ENCODE data around the gene PCYOX1L.
A peak's percentile ranks its signal among the peaks of the same experiment; 100 is the strongest.

PCYOX1L gene, protein sequence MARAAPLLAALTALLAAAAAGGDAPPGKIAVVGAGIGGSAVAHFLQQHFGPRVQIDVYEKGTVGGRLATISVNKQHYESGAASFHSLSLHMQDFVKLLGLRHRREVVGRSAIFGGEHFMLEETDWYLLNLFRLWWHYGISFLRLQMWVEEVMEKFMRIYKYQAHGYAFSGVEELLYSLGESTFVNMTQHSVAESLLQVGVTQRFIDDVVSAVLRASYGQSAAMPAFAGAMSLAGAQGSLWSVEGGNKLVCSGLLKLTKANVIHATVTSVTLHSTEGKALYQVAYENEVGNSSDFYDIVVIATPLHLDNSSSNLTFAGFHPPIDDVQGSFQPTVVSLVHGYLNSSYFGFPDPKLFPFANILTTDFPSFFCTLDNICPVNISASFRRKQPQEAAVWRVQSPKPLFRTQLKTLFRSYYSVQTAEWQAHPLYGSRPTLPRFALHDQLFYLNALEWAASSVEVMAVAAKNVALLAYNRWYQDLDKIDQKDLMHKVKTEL

DNA sequence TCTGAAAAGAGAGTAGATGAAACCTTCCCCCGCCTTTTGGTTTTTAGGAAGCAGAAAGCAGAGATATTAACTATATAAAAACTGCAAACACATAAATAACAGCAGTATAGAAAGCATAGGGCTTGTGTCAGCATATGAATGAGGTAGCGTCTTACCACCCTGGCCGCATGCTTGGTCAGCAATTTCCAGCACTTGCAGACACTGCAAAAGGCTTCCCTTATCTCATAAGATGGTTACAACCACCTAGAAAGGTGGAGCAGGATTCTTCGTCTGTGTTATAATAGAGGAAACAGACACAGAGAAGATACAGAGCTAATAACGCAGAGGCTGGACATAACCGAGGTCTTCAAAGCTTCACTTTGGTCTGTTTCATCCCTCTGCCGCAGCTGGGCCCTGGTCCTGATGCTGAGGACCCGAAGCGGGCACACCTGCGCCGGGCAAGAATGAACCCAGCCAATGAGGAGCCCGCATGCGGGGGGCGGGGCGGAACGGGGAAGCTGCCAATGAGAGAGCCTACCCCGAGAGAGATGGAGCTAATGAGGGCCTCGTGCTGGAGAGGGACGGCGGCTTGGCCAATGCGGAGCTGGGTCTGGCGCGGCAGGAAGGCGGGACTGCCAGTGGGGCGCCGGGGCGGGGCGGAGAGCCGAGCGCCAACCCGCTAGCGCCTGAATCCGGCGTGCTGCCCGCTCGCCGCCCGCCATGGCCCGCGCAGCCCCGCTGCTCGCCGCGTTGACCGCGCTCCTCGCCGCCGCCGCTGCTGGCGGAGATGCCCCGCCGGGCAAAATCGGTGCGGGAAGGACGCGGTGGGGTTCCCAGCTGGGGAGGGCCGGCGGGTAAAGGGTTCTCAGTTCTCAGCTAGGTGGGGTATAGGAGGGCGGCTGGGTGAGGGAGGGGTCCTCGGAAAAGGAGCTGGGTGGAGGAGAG, at the start of gene PCYOX1L:
PCYOX1L (plus strand) TSS at position 677 of the 924 bp plus-strand sequence; CDS start at position 700, 23 bp downstream.
- DNase-seq = peak; percentile 99

DNA sequence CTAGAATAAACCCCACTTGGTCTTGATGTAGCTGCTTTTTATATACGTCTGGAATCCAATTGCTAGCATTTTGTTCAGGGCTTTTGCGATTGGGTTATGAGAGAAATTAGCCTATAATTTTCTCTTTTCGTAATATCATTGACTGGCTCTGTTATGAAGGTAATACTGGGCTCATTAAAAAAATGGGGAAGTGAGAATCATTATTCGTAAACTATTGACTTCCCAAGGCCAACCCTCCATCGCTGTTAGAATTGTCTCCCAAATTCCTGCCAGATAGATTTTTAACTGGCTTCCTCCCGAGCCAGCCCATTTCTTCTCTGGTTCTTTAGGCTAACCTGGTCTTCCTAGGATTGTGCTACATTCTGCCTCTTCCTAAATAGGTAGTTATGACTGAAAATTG, 48.5 kb upstream of the PCYOX1L start:
- DNase-seq = no peak

DNA sequence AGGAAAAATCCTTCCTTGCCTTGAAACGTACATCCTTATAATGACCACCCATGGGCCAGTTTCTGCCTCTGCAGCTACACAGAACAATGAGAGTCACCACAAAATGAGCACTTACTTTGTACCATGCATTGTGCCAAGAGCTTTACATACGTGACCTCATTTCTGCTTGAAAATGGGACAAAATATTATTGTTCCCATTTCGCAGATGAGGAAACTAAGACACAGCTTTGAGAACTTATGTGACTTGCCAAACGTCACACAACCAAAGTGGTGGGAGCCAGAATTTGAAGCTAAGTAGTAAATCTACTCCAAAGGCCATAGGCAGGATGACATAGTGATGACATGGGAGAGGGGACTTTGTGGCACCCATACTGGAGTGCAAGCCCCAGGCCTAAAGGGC, 47.4 kb upstream of the PCYOX1L start:
- DNase-seq = no peak

GRCh38 chr5:149310947-149311658, 46.7 kb upstream of the PCYOX1L start:
- peak; percentile 24 for DNase-seq

DNA sequence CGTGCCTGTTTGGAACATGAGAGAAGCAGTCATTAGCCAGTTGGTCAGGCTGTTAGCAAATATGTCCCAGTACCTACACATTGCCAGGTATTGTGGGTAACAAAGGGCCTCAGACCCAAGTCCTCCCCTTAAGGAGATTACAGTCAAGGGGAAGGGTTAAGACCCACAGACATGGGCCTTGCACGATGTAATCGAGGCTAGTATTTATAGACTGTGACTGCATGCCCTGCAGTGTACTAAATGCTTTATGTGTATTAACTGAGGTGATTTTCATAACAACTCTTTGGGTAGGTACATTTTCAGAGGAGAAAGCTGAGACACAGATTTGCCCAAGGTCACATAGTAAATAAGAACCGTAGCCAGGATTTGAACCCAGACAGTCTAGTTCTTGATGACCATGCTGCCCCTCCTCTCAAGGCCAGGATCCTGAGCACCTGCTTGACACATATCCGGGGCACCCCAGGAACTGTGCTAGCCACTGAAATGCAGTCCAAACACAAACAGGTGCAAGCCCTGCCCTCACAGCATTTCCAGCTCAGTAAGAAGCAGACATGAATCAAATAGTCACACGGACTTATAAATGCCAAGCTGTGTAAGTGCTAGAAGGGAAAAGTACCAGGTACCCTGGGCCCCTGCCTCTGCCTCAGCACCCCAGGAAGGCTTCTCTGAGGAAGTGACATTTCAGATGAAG, 44.5 kb upstream of the PCYOX1L start:
- peak; percentile 57 for DNase-seq

- DNase-seq = no peak
Observed at GRCh38 chr5:149314571-149315111, 43.2 kb upstream of the PCYOX1L start.

- DNase-seq = no peak
Observed at GRCh38 chr5:149315753-149316152, 42.1 kb upstream of the PCYOX1L start.

DNA sequence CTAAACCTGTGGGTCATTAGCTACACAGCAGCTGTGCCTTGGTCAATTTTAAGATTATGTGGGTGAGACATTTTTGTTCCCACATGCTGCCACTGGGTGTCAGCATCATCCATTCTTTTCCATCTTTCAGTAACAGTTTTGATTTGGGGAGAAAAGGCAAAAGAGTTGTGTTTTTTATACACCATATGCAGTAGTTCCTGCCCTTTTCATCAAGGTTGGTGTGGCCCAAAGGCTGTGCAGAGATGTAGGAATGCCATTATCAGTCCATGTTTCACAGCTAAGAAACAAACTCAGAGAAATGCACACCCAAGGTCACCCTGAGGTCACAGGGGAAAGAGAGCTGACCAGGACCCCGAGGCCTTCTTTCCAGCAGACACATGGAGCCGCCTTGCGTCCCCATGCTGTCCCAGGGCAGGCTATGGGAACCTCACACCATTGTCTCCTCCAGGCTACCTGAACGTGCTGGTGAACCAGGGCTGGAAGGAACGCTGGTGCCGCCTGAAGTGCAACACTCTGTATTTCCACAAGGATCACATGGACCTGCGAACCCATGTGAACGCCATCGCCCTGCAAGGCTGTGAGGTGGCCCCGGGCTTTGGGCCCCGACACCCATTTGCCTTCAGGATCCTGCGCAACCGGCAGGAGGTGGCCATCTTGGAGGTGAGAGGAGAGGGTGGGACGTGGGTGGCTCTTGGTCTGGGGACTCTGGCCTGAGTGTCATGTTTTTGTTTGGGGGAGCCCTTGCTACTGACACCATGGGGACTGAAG, 40.4 kb upstream of the PCYOX1L start:
- DNase-seq = peak; percentile 80

DNA sequence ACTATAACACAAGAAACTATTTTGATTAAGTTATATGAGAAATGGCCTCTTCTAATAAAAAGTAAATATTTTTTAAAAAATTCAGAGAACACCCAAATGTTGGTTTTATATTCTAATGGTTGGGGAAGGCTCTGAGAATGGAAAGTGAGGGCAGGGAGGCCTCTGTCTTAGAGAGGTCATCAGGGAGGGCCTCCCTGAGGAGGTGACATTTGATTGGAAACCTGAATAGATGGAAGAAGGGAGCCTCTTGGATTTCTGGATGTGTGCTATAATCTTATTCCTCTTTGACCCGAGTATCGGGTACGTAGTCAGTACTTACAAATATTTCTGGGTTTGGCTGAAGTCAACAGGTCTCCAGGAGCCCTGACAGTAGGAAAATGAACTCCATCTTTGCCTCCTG, 38.7 kb upstream of the PCYOX1L start:
- no peak for DNase-seq

- peak; percentile 96 for DNase-seq
Observed at GRCh38 chr5:149320791-149321330, 37.0 kb upstream of the PCYOX1L start.

DNA sequence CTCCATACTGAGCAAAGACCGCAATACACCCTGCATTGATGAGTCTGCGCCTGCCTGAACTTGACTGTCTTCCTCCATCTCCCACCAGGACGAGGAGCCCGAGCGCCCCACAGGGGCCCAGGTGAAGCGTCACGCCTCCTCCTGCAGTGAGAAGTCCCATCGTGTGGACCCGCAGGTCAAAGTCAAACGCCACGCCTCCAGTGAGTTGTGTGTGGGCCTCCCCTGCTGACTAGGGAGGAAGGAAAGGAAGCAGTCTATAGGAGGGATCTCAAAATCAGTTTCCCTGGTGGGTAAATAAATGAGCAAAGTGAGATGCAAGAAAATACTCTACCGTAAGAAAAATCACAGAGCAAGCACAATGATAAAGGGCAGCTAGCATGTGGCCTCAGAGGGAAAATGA, 35.3 kb upstream of the PCYOX1L start:
- no peak for DNase-seq

DNA sequence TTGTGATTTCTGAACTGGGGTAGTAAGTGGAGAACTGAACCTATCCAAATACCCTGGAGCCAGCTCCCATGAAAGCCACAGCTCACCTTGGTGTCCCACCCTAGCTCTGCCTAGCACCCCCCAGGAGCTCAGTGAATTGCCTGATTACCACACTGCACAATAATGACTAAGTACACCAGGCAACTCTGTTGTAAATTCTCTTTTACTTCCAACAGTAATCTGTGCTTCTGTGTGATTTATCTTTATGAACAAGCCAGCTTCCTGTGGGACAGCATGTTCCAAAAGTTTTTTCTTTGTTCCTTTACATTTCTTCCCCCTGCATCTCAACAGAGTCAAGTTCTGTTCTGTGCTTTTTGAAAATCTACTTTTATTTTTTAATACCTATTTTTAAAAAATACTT, 34.6 kb upstream of the PCYOX1L start:
- DNase-seq = no peak

- DNase-seq = no peak
Observed at GRCh38 chr5:149323621-149324205, 34.1 kb upstream of the PCYOX1L start.

DNA sequence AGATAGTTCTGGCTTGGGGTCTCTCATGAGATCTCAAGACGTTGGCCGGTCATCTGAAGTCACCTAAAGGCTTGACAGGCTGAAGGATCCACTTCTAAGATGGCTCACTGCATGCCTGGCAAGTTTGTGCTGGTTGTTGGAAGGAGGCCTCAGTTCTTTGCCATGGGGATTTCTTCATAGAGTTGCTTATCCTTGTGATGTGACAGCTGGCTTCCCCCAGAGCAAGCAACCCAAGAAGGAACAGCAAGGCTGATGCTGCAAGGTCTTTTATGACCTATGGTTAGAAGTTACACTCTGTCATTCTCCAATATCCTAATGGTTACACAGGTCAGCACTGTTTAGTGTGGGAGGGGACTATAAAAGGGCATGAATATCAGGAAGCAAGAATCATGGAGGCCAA, 33.2 kb upstream of the PCYOX1L start:
- no peak for DNase-seq

- peak; percentile 19 for DNase-seq
Observed at GRCh38 chr5:149325166-149325735, 32.6 kb upstream of the PCYOX1L start.

DNA sequence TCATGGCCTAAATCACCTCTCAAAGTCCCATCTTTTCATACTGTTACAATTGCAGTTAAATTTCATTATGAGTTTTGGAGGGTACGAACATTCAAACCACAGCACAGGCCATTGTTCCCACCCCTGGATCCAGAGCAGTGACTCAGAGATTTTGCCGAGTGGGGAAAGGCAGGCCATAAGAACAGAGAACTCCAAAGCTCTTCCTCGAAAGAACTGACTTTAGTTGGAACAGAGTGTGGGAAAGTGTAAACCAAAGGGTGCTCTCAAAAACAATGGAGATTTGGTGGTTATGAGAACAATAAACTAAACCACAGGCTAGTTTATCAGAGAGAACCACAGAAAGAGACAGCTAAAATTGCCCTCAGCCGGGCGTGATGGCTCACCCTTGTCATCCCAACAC, 32.0 kb upstream of the PCYOX1L start:
- DNase-seq = no peak

DNA sequence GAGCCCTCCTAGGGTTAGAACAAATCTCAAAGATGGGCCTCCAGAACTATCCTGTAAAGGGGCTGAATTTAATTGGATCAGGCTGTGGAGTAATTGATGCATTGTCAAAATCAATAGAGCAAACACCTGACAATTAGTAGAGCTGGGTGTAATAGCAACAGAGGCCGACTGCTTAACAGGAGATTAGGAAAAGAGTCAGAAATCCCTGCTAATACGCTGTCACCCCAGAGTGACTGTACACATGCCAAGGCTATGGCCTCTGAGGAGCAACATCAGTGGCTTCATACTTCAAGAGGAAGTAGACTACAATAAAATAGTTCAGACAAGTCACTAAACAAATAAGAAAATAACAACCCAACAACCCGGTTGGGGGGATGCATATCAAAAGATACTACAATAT, 31.2 kb upstream of the PCYOX1L start:
- DNase-seq = peak; percentile 72

DNA sequence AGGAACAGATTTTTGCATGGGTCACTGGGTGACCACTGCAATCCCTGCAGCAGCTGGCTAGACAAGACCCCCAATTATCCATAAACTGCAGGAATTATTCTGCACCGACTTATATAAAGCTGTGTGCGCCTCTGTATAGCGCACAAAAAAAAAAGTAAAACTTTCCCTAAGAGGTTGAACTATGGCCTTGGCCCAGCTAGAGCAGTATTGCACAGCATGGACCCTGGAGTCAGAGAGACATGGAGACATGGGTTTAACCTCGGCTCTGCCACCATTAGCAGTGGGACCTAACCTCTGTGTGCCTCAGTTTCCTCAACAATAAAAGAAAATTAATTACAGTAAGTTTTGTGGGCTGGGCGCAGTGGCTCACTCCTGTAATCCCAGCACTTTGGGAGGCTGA, 29.7 kb upstream of the PCYOX1L start:
- no peak for DNase-seq

GRCh38 chr5:149333711-149334443, 24.0 kb upstream of the PCYOX1L start:
- peak; percentile 55 for DNase-seq
